Heart left ventricle (tissue), 13 donors: Measurements from ENCODE around the gene GJA9.

Experiments used
- CTCF ChIP-seq, 12 donors: fragments of 200-600 bp; sonication (generic) in 4 of 12; IDR thresholded peaks; one replicate each; pipeline versions ENCODE4 v1.5.0 to v1.8.0; 2018 to 2022; ENCODE audit warnings: antibody characterized with exemption in 12 of 12, mild to moderate bottlenecking in 5 of 12
- POLR2A ChIP-seq, 2 donors: fragments of 450-650 bp; IDR thresholded peaks; one replicate each; pipeline ENCODE4 v1.6.1; 2017; ENCODE audit warnings: antibody characterized with exemption in 2 of 2, mild to moderate bottlenecking in 2 of 2, moderate library complexity in 2 of 2
- donor health status: ischemic (EF 13 %, LVEDD 7.1; RV severe dilation, severe dysfunction).
- donor health status: DM: no; HTN: yes; CAD: no.
- donor health status: DM: no; HTN: no; CAD: no.
- donor health status: ischemic (EF 25% LVEDD 6.9; RV normal size, moderate dysfunction).
- donor health status: ischemic (EF 25% LVEDD 5.7; RV mildly dilated, moderate dysfunction).
- donor health status: ischemic (EF 35%, LVEDD 5.7; RV mildly dilated, moderate dysfunction).
- donor health status: nonischemic (EF 11% LVEDD 7.7; RV severe dilation, severe dysfunction).
- donor health status: DM: yes; HTN: yes; CAD: no.
- donor health status: PGD.
- donor health status: ischemic (EF 29% LVEDD 5.4; RV normal size, mild dysfunction).
- donor health status: nonischemic (EF 23%, LVEDD 6.1; RV moderate dilation, normal function).

- no peak for TF ChIP-seq CTCF (IDR thresholded peaks at IDR 0.05)
- no peak for TF ChIP-seq POLR2A (IDR thresholded peaks at IDR 0.05)
Observed at GRCh38 chr1:38860454-38860795, 21.0 kb downstream of the GJA9 start.
